ENCODE data around the gene PYGL.

Gene PYGL

GRCh38 chr14:50943943-50944646 is at the start of gene PYGL:
PYGL (minus strand) TSS chr14:50944483; CDS start chr14:50944403, 80 bp downstream.
- no peak for TF ChIP-seq CTCF (IDR thresholded peaks at IDR 0.05)
- H2AFZ ChIP-seq, result peak within 1 kb of the TSS; percentile 85
- peak within 1 kb of the TSS; percentile 76 for H3K4me3 ChIP-seq (ENCODE audit: low read depth, low read length)
- H3K27me3 ChIP-seq (ENCODE audit: control insufficient read depth, insufficient read depth, low read length), result no peaks in the 10 kb centered on the region
- H3K4me2 ChIP-seq (ENCODE audit: low read length), result peak within 1 kb of the TSS; percentile 87
- H3K27ac ChIP-seq, result peak within 1 kb of the TSS; percentile 52
- H3K9ac ChIP-seq, result peak within 1 kb of the TSS; percentile 17
- H3K9me3 ChIP-seq (ENCODE audit: control insufficient read depth, low read length), result no peaks in the 10 kb centered on the region
- no peaks in the 10 kb centered on the region for H3K79me2 ChIP-seq
- peaks cover 2% of the 10 kb centered on the region for H3K4me1 ChIP-seq
- H3K36me3 ChIP-seq (ENCODE audit: control insufficient read depth, insufficient read depth, low read length), result no peaks in the 10 kb centered on the region

- Histone ChIP-seq H3K27ac (no peak overlapping the region), H3K27me3 (ENCODE audit: control insufficient read depth, insufficient read depth, low read length) (no peaks in the 10 kb centered on the region), H3K79me2 (no peaks in the 10 kb centered on the region), H3K4me2 (ENCODE audit: low read length) (no peak overlapping the region), H3K4me1 (no peaks in the 10 kb centered on the region), H2AFZ (no peak overlapping the region), H3K36me3 (ENCODE audit: control insufficient read depth, insufficient read depth, low read length) (no peaks in the 10 kb centered on the region), H3K9ac (no peak overlapping the region), H3K4me3 (ENCODE audit: low read depth, low read length) (no peak overlapping the region), H3K9me3 (ENCODE audit: control insufficient read depth, low read length) (no peaks in the 10 kb centered on the region)
- TF ChIP-seq CTCF (IDR thresholded peaks at IDR 0.05), result no peak
Measured at GRCh38 chr14:50985859-50986331, 41.6 kb upstream of the PYGL start.

- Histone ChIP-seq H3K27me3 (ENCODE audit: control insufficient read depth, insufficient read depth, low read length) (no peaks in the 10 kb centered on the region), H3K79me2 (no peaks in the 10 kb centered on the region), H3K4me1 (no peaks in the 10 kb centered on the region), H3K9me3 (ENCODE audit: control insufficient read depth, low read length) (no peaks in the 10 kb centered on the region), H3K4me2 (ENCODE audit: low read length) (no peak overlapping the region), H3K27ac (no peak overlapping the region), H3K4me3 (ENCODE audit: low read depth, low read length) (no peak overlapping the region), H3K9ac (no peak overlapping the region), H2AFZ (no peak overlapping the region), H3K36me3 (ENCODE audit: control insufficient read depth, insufficient read depth, low read length) (no peaks in the 10 kb centered on the region)
- TF ChIP-seq CTCF (IDR thresholded peaks at IDR 0.05), result no peak
Measured at GRCh38 chr14:50985124-50985858, 41.0 kb upstream of the PYGL start.

- no peaks in the 10 kb centered on the region for H3K27me3 ChIP-seq (ENCODE audit: control insufficient read depth, insufficient read depth, low read length)
- TF ChIP-seq CTCF (IDR thresholded peaks at IDR 0.05), result no peak
- H3K4me1 ChIP-seq, result no peaks in the 10 kb centered on the region
- no peaks in the 10 kb centered on the region for H3K9me3 ChIP-seq (ENCODE audit: control insufficient read depth, low read length)
- no peak overlapping the region for H3K4me2 ChIP-seq (ENCODE audit: low read length)
- no peak overlapping the region for H2AFZ ChIP-seq
- no peak overlapping the region for H3K9ac ChIP-seq
- no peaks in the 10 kb centered on the region for H3K79me2 ChIP-seq
- H3K27ac ChIP-seq, result no peak overlapping the region
- H3K4me3 ChIP-seq (ENCODE audit: low read depth, low read length), result no peak overlapping the region
- H3K36me3 ChIP-seq (ENCODE audit: control insufficient read depth, insufficient read depth, low read length), result no peaks in the 10 kb centered on the region
Measured at GRCh38 chr14:50984036-50984710, 39.9 kb upstream of the PYGL start.

Data from parathyroid adenoma (tissue), 2 donors.